HCT116 (cell line): ENCODE measurements around the gene CDH1. TPM values are rescaled to one million over a fixed set of nuclear protein-coding genes. Genes with fewer than 3 reads are reported as not detected.

ENCODE experiments used
- ATAC-seq: fragments of 200-7000 bp; cut with Tn5 transposase; 2 replicates; pipeline ENCODE4 v1.9.1; 2020; ENCODE audit warnings: mild to moderate bottlenecking, moderate library complexity
- BruUV-seq: library from RNA; stranded (reverse); fragments of 400-500 nt; replicated peaks from 2 replicates; lab custom pipeline; 2021; lab: Mats Ljungman, UMichigan
- CTCF ChIA-PET: fragments of 300-600 bp; sonication (Branson Sonifier 250); formaldehyde crosslinking; loops from one replicate; lab custom pipeline; 2021; ENCODE audit warnings: antibody characterized with exemption; lab: Charles Lee
- POLR2A ChIA-PET: fragments of 300-600, 350-600 bp; sonication (Branson Sonifier 250); formaldehyde crosslinking; loops from one replicate; lab custom pipeline; 2021; ENCODE audit warnings: antibody characterized with exemption; lab: Charles Lee
- RAD21 ChIA-PET, 2 experiments: fragments of 300-600 bp; sonication (Branson Sonifier 250); formaldehyde crosslinking; loops; one replicate each; lab custom pipeline; 2023; ENCODE audit warnings: low total read pairs in 2 of 2; ENCODE audit not compliant: uncharacterized antibody in 2 of 2, unreplicated experiment in 2 of 2, low non-redundant PET in 1 of 2; lab: Charles Lee
- DNase-seq: peaks from one replicate; pipeline ENCODE4 v3.0.0-alpha.2; 2010; ENCODE audit warnings: low read depth, low spot score
- H2AFZ ChIP-seq: fragments of 200-600 bp; shearing (Covaris generic), sonication (generic); 2 replicates; pipeline ENCODE4 v1.6.1; 2017; ENCODE audit warnings: low read depth, mixed run types, mixed read lengths, antibody characterized with exemption, low read length; ENCODE audit not compliant: poor library complexity, severe bottlenecking
- H3K27ac ChIP-seq: 2 replicates; pipeline ENCODE4 v1.5.1; 2012; ENCODE audit warnings: low read depth, low read length
- H3K27me3 ChIP-seq: fragments of 200-600 bp; sonication (generic); 2 replicates; pipeline ENCODE4 v1.6.1; 2016; ENCODE audit warnings: mixed run types, low read length, mixed read lengths; ENCODE audit not compliant: insufficient read depth
- H3K36me3 ChIP-seq, 2 experiments: fragments of 200-500 bp in 1 of 2; fragments of 200-600 bp in 1 of 2; sonication (Bioruptor generic) in 1 of 2; sonication (generic) in 1 of 2; 2 replicates each; pipeline versions ENCODE4 v1.5.1 to v1.6.1; 2014 to 2016; ENCODE audit warnings: low read length in 2 of 2, inconsistent platforms in 1 of 2, mixed read lengths in 1 of 2, mixed run types in 1 of 2; ENCODE audit not compliant: insufficient read depth in 2 of 2, control insufficient read depth in 1 of 2
- H3K4me1 ChIP-seq, 2 experiments: fragments of 200-600 bp in 1 of 2; sonication (generic) in 1 of 2; 2 replicates each; pipeline versions ENCODE4 v1.5.1 to v1.6.1; 2012 to 2017; ENCODE audit warnings: low read length in 2 of 2, inconsistent platforms in 1 of 2, mild to moderate bottlenecking in 1 of 2, mixed read lengths in 1 of 2, mixed run types in 1 of 2, moderate library complexity in 1 of 2; ENCODE audit not compliant: insufficient read depth in 2 of 2, control insufficient read depth in 1 of 2
- H3K4me2 ChIP-seq: fragments of 200-600 bp; sonication (generic); 2 replicates; pipeline ENCODE4 v1.6.1; 2017; ENCODE audit warnings: mixed run types, low read length, mixed read lengths
- H3K4me3 ChIP-seq, 2 experiments: fragments of 200-600 bp in 1 of 2; sonication (generic) in 1 of 2; replicated peaks in 1 of 2; 2 replicates each; pipeline ENCODE4 v1.5.1; 2011 to 2016; ENCODE audit warnings: low read length in 2 of 2, control low read depth in 1 of 2, low read depth in 1 of 2, mild to moderate bottlenecking in 1 of 2, mixed read lengths in 1 of 2, mixed run types in 1 of 2
- H3K79me2 ChIP-seq: fragments of 200-600 bp; sonication (generic); 2 replicates; pipeline ENCODE4 v1.6.1; 2017; ENCODE audit warnings: mild to moderate bottlenecking, mixed run types, low read length, moderate library complexity, mixed read lengths; ENCODE audit not compliant: insufficient read depth
- H3K9ac ChIP-seq: fragments of 200-600 bp; sonication (generic); 2 replicates; pipeline ENCODE4 v1.6.1; 2016; ENCODE audit warnings: low read length, mixed read lengths
- H3K9me2 ChIP-seq: fragments of 200-600 bp; sonication (generic), shearing (Covaris generic); 2 replicates; pipeline ENCODE4 v1.6.1; 2017; ENCODE audit warnings: mixed run types, mild to moderate bottlenecking, moderate library complexity; ENCODE audit not compliant: insufficient read depth
- H3K9me3 ChIP-seq, 2 experiments: fragments of 200-500 bp in 1 of 2; fragments of 200-600 bp in 1 of 2; sonication (Bioruptor generic) in 1 of 2; sonication (generic) in 1 of 2; 2 replicates each; pipeline ENCODE4 v1.6.1; 2014 to 2017; ENCODE audit warnings: low read length in 2 of 2, mixed read lengths in 2 of 2, inconsistent platforms in 1 of 2, low read depth in 1 of 2, mild to moderate bottlenecking in 1 of 2, mixed run types in 1 of 2, moderate library complexity in 1 of 2; ENCODE audit not compliant: control insufficient read depth in 1 of 2, insufficient read depth in 1 of 2
- H4K20me1 ChIP-seq: fragments of 200-600 bp; sonication (generic), shearing (Covaris generic); 2 replicates; pipeline ENCODE4 v1.6.1; 2017; ENCODE audit warnings: mixed run types, mild to moderate bottlenecking, moderate library complexity; ENCODE audit not compliant: insufficient read depth
- CBX3 ChIP-seq: IDR thresholded peaks from 2 replicates; pipeline ENCODE4 v1.6.1; 2012; ENCODE audit warnings: low read depth
- CEBPB ChIP-seq: IDR thresholded peaks from 2 replicates; pipeline ENCODE4 v1.6.1; 2012; ENCODE audit warnings: low read depth
- CTCF ChIP-seq, 3 experiments: fragments of 200-600 bp in 1 of 3; sonication (generic) in 1 of 3; IDR thresholded peaks in 2 of 3; conservative IDR thresholded peaks in 1 of 3; 2 replicates each; pipeline ENCODE4 v1.5.1; 2012 to 2017; ENCODE audit warnings: low read depth in 2 of 3, low read length in 2 of 3, antibody characterized with exemption in 1 of 3, borderline replicate concordance in 1 of 3, control low read depth in 1 of 3, mild to moderate bottlenecking in 1 of 3, mixed read lengths in 1 of 3, mixed run types in 1 of 3, moderate library complexity in 1 of 3; ENCODE audit not compliant: insufficient read depth in 1 of 3
- EGR1 ChIP-seq: IDR thresholded peaks from 2 replicates; pipeline ENCODE4 v1.6.1; 2012; ENCODE audit warnings: low read depth
- EZH2 ChIP-seq: fragments of 200-600 bp; sonication (generic); IDR thresholded peaks from 2 replicates; pipeline ENCODE4 v1.6.1; 2017; ENCODE audit warnings: antibody characterized with exemption, mixed run types
- MAX ChIP-seq: IDR thresholded peaks from 2 replicates; pipeline ENCODE4 v1.6.1; 2012
- POLR2A ChIP-seq: IDR thresholded peaks from 2 replicates; pipeline ENCODE4 v1.7.0; 2011; ENCODE audit warnings: borderline replicate concordance; ENCODE audit not compliant: insufficient read depth, insufficient read length; ENCODE audit errors: extremely low read depth
- POLR2AphosphoS5 ChIP-seq: IDR thresholded peaks from 2 replicates; pipeline ENCODE4 v1.6.1; 2011; ENCODE audit warnings: mild to moderate bottlenecking, low read depth, low read length, moderate library complexity
- REST ChIP-seq: IDR thresholded peaks from 2 replicates; pipeline ENCODE4 v1.6.1; 2012; ENCODE audit warnings: low read depth
- SIN3A ChIP-seq: IDR thresholded peaks from 2 replicates; pipeline ENCODE4 v1.6.1; 2012; ENCODE audit warnings: low read depth
- SP1 ChIP-seq: IDR thresholded peaks from 2 replicates; pipeline ENCODE4 v1.6.1; 2012; ENCODE audit warnings: low read depth
- SRF ChIP-seq: IDR thresholded peaks from 2 replicates; pipeline ENCODE4 v1.6.1; 2012; ENCODE audit warnings: low read depth
- TCF7L2 ChIP-seq: IDR thresholded peaks from 2 replicates; pipeline ENCODE4 v1.7.0; 2011; ENCODE audit warnings: borderline replicate concordance, inconsistent platforms; ENCODE audit not compliant: insufficient read depth, insufficient read length; ENCODE audit errors: extremely low read depth
- YY1 ChIP-seq: IDR thresholded peaks from 2 replicates; pipeline ENCODE4 v1.6.1; 2011; ENCODE audit warnings: low read length, low read depth, moderate library complexity, mild to moderate bottlenecking; ENCODE audit not compliant: insufficient replicate concordance; ENCODE audit errors: extremely low read depth
- ZFX ChIP-seq: fragments of 450-650 bp; IDR thresholded peaks from 2 replicates; pipeline ENCODE4 v1.6.1; 2017
- ZNF274 ChIP-seq: fragments of 200-500 bp; sonication (Bioruptor generic); IDR thresholded peaks from 2 replicates; pipeline ENCODE4 v1.6.1; 2014; ENCODE audit warnings: mild to moderate bottlenecking, low read depth, low read length, inconsistent platforms
- intact Hi-C: fragments of 100-400 bp; cut with micrococcal nuclease; formaldehyde crosslinking; loops from 2 replicates; pipeline ENCODE4 v1.10.0; 2022
- total RNA-seq: library from RNA; stranded (reverse); gene quantifications from one replicate; pipeline ENCODE4 v1.2.1, GENCODE V29; 2021; ENCODE audit not compliant: unreplicated experiment

The CDH1 gene
- total RNA-seq, 1 experiment from 2014 or later, result 73.2 TPM

GRCh38 chr16:68695575-68695974 is 41.5 kb upstream of the CDH1 start:
- Histone ChIP-seq H3K4me3 (no peak overlapping the region), H3K27me3 (no peaks in the 10 kb centered on the region)
- BruUV-seq, result no TSS peak
- TF ChIP-seq SIN3A (no peak), SRF (no peak), ZFX (no peak), CBX3 (no peak), YY1 (no peak)
- TF ChIP-seq, all 23 proteins: peak for 0
- intact Hi-C loops, result no loop called here
- ChIA-PET RAD21 (no interaction called here), CTCF (interaction anchor here (2.7 kb wide), 1 partner anchor 105 kb away, joined by 8 read pairs; no protein-coding TSS in a partner anchor), POLR2A (no interaction called here)
- H3K4me1 ChIP-seq, result peaks cover 0 to 9% of the 10 kb centered on the region in 2 experiments; a peak in 1 of 4 replicates
- no peaks in the 10 kb centered on the region for H3K79me2 ChIP-seq
- H3K9me3 ChIP-seq, result no peaks in the 10 kb centered on the region
- no peak overlapping the region for H3K4me2 ChIP-seq
- no peak overlapping the region for H3K9ac ChIP-seq
- no peak for ATAC-seq
- H4K20me1 ChIP-seq, result no peaks in the 10 kb centered on the region
- DNase-seq, result no peak
- no peak overlapping the region for H3K27ac ChIP-seq
- no peak overlapping the region for H2AFZ ChIP-seq
- H3K36me3 ChIP-seq, result peaks cover 30 to 42% of the 10 kb centered on the region in 2 experiments; a peak in 3 of 4 replicates
- no peaks in the 10 kb centered on the region for H3K9me2 ChIP-seq

GRCh38 chr16:68696514-68696913 is 40.6 kb upstream of the CDH1 start:
- no peaks in the 10 kb centered on the region for H4K20me1 ChIP-seq
- peaks cover 0 to 9% of the 10 kb centered on the region in 2 experiments; a peak in 1 of 4 replicates for H3K4me1 ChIP-seq
- no peak overlapping the region for H2AFZ ChIP-seq
- H3K27ac ChIP-seq, result no peak overlapping the region
- CTCF ChIA-PET, result interaction anchor here (2.7 kb wide), 1 partner anchor 106 kb away, joined by 8 read pairs; no protein-coding TSS in a partner anchor
- intact Hi-C loops, result no loop called here
- no peaks in the 10 kb centered on the region for H3K9me3 ChIP-seq
- H3K79me2 ChIP-seq, result no peaks in the 10 kb centered on the region
- no peak overlapping the region for H3K9ac ChIP-seq
- POLR2A ChIA-PET, result no interaction called here
- no peaks in the 10 kb centered on the region for H3K9me2 ChIP-seq
- ATAC-seq (no peak), DNase-seq (no peak)
- no peak overlapping the region for H3K4me2 ChIP-seq
- RAD21 ChIA-PET, result no interaction called here
- no peaks in the 10 kb centered on the region for H3K27me3 ChIP-seq
- peaks cover 27 to 41% of the 10 kb centered on the region in 2 experiments; a peak in 3 of 4 replicates for H3K36me3 ChIP-seq
- no peak overlapping the region for H3K4me3 ChIP-seq
- no TSS peak for BruUV-seq
- TF ChIP-seq POLR2AphosphoS5 (no peak), YY1 (no peak), REST (no peak), CEBPB (no peak), SIN3A (no peak), ZNF274 (no peak), CTCF (IDR thresholded peaks at IDR 0.05 in 2 of 3, conservative IDR thresholded peaks at IDR 0.05 in 1 of 3; ENCODE audit: borderline replicate concordance in 1 of 3, insufficient read depth in 1 of 3, low read depth in 2 of 3, low read length in 2 of 3) (no peak), POLR2A (no peak), SRF (no peak), EGR1 (no peak), TCF7L2 (no peak), EZH2 (no peak), SP1 (no peak), MAX (no peak)
